ENCODE results near the gene PI16. TPM values are rescaled to one million over a fixed set of nuclear protein-coding genes. Genes with fewer than 3 reads are reported as not detected.

PI16 gene
- total RNA-seq, 1 donor, result 1.8 TPM

DNA sequence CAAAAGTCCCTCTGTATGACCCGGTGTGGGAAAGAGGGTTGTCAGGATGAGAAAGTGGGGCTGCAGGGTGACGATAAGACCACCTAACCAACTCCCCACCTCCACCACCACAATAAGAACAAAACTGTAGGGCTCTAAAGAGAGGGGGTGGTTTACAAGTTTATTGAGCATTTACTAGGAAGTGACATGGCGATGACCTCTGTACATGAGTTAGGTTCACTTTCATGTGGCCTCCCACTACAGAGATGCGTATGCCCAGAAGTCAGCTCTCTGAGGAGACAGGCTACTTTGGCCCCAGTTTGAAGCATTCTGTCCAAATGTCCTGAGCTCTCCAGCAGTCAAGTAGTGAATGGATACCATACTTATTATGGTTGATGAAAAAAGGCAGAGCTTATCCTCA, 28.7 kb upstream of the PI16 start:
- H3K27me3 ChIP-seq (ENCODE audit: insufficient read depth, low read length), result no peaks in the 10 kb centered on the region
- H2AFZ ChIP-seq (ENCODE audit: low read length), result no peak overlapping the region
- peaks cover 32% of the 10 kb centered on the region for H3K4me1 ChIP-seq (ENCODE audit: insufficient read depth, low read length)
- no peak overlapping the region for H3K4me2 ChIP-seq (ENCODE audit: insufficient read depth, low read length)
- H3K36me3 ChIP-seq (ENCODE audit: insufficient read depth, low read length), result peaks cover 27% of the 10 kb centered on the region
- no peaks in the 10 kb centered on the region for H4K20me1 ChIP-seq (ENCODE audit: insufficient read depth, low read length)
- no peak overlapping the region for H3K27ac ChIP-seq (ENCODE audit: low read depth, low read length)
- no peak for DNase-seq (ENCODE audit: insufficient read length, low spot score, missing footprints)
- no peaks in the 10 kb centered on the region for H3K79me2 ChIP-seq (ENCODE audit: insufficient read depth, low read length)
- no peak overlapping the region for H3K4me3 ChIP-seq (ENCODE audit: insufficient read depth, low read length)
- TF ChIP-seq, protein P1, sequence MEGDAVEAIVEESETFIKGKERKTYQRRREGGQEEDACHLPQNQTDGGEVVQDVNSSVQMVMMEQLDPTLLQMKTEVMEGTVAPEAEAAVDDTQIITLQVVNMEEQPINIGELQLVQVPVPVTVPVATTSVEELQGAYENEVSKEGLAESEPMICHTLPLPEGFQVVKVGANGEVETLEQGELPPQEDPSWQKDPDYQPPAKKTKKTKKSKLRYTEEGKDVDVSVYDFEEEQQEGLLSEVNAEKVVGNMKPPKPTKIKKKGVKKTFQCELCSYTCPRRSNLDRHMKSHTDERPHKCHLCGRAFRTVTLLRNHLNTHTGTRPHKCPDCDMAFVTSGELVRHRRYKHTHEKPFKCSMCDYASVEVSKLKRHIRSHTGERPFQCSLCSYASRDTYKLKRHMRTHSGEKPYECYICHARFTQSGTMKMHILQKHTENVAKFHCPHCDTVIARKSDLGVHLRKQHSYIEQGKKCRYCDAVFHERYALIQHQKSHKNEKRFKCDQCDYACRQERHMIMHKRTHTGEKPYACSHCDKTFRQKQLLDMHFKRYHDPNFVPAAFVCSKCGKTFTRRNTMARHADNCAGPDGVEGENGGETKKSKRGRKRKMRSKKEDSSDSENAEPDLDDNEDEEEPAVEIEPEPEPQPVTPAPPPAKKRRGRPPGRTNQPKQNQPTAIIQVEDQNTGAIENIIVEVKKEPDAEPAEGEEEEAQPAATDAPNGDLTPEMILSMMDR (IDR thresholded peaks at IDR 0.05; ENCODE audit: extremely low read depth, low read depth, low read length), result no peak
- no peaks in the 10 kb centered on the region for H3K9me3 ChIP-seq (ENCODE audit: low read depth, low read length)

DNA sequence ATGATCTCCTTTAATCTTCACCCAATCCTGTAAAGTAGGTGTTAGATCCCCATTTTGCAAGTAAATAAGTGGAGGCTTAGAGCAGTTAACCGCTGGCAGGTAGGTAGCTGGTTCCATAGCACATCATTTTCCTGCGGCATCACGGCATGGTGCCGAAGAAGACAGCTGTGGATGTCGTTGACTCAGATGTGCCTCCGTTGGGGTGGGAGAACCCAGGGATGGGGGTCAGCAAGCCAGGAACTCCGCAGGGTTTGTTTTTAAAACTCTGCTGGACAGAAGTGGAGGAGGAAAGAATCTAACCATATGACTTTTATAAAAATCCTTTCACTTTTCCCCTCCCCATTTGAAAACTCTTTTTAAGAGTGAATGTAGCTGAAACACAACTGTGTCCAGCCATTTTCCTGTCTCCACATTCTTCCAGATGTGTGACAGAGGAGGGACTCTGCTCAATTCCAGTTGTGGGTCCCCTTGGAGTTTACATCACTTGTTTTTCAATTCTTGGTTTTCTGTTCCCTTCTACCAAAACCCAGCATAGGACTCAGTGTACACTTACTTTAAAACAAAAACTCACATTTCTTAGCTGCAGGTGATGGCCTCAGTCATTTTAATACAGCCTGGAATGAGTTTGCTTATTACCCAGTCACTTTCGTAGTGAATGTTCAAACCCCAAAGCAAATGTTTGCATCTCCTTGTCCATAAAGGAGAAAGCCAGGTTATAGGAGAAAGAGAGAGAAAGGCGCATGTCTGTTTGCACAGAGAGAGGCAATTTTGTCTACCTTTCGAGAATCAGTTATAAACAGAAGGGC, 27.6 kb upstream of the PI16 start:
- TF ChIP-seq, protein P1 (IDR thresholded peaks at IDR 0.05; ENCODE audit: extremely low read depth, low read depth, low read length), result no peak
- no peak overlapping the region for H3K4me3 ChIP-seq (ENCODE audit: insufficient read depth, low read length)
- H3K79me2 ChIP-seq (ENCODE audit: insufficient read depth, low read length), result no peaks in the 10 kb centered on the region
- H3K4me2 ChIP-seq (ENCODE audit: insufficient read depth, low read length), result no peak overlapping the region
- peaks cover 27% of the 10 kb centered on the region for H3K36me3 ChIP-seq (ENCODE audit: insufficient read depth, low read length)
- no peak overlapping the region for H3K27ac ChIP-seq (ENCODE audit: low read depth, low read length)
- H2AFZ ChIP-seq (ENCODE audit: low read length), result no peak overlapping the region
- no peak for DNase-seq (ENCODE audit: insufficient read length, low spot score, missing footprints)
- no peaks in the 10 kb centered on the region for H3K9me3 ChIP-seq (ENCODE audit: low read depth, low read length)
- no peaks in the 10 kb centered on the region for H4K20me1 ChIP-seq (ENCODE audit: insufficient read depth, low read length)
- H3K4me1 ChIP-seq (ENCODE audit: insufficient read depth, low read length), result peaks cover 30% of the 10 kb centered on the region
- no peaks in the 10 kb centered on the region for H3K27me3 ChIP-seq (ENCODE audit: insufficient read depth, low read length)

DNA sequence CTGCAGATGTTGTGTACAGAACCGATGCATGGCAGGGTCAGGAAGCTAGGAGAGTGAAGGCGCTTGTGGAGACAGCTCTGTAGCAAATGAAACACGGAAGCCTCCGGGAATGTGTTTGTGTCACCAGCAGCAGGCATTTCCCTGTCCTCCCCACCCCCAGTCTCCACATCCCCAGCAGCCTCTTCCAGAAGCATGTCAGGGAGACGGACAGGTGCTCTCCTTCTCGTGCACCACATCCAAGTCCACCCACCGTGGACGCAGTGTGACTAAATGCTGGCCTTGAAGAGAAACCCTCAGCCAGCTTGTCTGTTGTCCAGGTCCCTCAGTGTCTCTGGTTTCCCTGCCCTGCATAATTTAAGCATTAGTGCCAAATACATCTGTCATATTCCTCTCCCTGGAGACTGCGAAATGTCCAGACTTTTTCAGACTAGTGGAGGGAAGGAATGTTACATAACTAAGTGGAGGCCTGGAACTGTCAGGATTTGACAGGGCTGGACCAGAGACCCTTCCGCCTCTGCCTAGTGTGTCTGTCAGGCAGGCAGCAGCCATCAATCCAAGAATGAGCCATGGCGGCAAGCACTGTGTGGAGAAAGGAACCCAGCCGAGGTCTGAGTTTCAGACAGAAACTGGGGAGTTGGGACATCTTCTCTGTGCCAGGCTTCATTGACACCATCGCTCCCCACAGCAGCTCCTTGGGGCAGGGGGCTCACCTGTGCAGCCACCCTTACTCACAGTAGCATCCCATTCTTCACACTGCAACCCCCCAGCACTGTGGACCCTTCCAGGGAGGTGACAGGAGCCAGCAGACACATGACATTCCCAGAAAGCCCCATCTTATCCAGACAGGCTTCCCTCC, 26.6 kb upstream of the PI16 start:
- Histone ChIP-seq H3K27me3 (ENCODE audit: insufficient read depth, low read length) (no peaks in the 10 kb centered on the region), H3K27ac (ENCODE audit: low read depth, low read length) (no peak overlapping the region), H3K79me2 (ENCODE audit: insufficient read depth, low read length) (no peaks in the 10 kb centered on the region), H3K4me1 (ENCODE audit: insufficient read depth, low read length) (peaks cover 29% of the 10 kb centered on the region), H3K4me3 (ENCODE audit: insufficient read depth, low read length) (no peak overlapping the region), H3K9me3 (ENCODE audit: low read depth, low read length) (no peaks in the 10 kb centered on the region), H4K20me1 (ENCODE audit: insufficient read depth, low read length) (no peaks in the 10 kb centered on the region), H3K36me3 (ENCODE audit: insufficient read depth, low read length) (peaks cover 24% of the 10 kb centered on the region), H2AFZ (ENCODE audit: low read length) (no peak overlapping the region), H3K4me2 (ENCODE audit: insufficient read depth, low read length) (no peak overlapping the region)
- TF ChIP-seq, protein P1 (IDR thresholded peaks at IDR 0.05; ENCODE audit: extremely low read depth, low read depth, low read length), result no peak
- DNase-seq (ENCODE audit: insufficient read length, low spot score, missing footprints), result no peak

DNA sequence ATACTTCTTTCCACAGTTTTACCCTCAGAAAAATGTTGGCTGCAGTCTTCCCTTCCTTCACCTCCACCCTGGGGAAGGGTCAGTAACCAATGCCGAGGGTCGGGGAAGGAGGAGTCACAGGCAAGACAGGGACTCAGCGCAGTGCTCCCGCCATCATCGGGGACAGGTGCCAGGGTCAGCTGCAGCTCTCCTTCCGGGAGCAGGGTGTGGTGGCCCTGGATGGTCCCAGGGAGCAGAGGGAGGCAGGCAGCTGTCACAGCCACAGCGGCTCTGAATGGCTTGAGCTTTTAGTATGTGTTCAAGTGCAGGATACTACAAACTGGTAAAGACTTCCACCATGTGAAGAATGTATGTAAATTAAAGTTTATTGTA, 26.0 kb upstream of the PI16 start:
- H2AFZ ChIP-seq (ENCODE audit: low read length), result no peak overlapping the region
- no peak for DNase-seq (ENCODE audit: insufficient read length, low spot score, missing footprints)
- no peak overlapping the region for H3K4me3 ChIP-seq (ENCODE audit: insufficient read depth, low read length)
- H4K20me1 ChIP-seq (ENCODE audit: insufficient read depth, low read length), result no peaks in the 10 kb centered on the region
- H3K36me3 ChIP-seq (ENCODE audit: insufficient read depth, low read length), result peaks cover 21% of the 10 kb centered on the region
- no peak overlapping the region for H3K4me2 ChIP-seq (ENCODE audit: insufficient read depth, low read length)
- no peaks in the 10 kb centered on the region for H3K79me2 ChIP-seq (ENCODE audit: insufficient read depth, low read length)
- H3K27ac ChIP-seq (ENCODE audit: low read depth, low read length), result no peak overlapping the region
- H3K27me3 ChIP-seq (ENCODE audit: insufficient read depth, low read length), result no peaks in the 10 kb centered on the region
- H3K4me1 ChIP-seq (ENCODE audit: insufficient read depth, low read length), result peaks cover 35% of the 10 kb centered on the region
- H3K9me3 ChIP-seq (ENCODE audit: low read depth, low read length), result no peaks in the 10 kb centered on the region
- TF ChIP-seq, protein P1 (IDR thresholded peaks at IDR 0.05; ENCODE audit: extremely low read depth, low read depth, low read length), result no peak

Measured in osteoblast (primary cell).